Nephron progenitor cell (in vitro differentiated cells): Measurements from ENCODE around the gene RNF207.

Experiments
- DNase-seq: peaks from one replicate; pipeline ENCODE4 v3.0.0; 2021
- H3K27ac Mint-ChIP-seq: 2 replicates; pipeline ENCODE4 v1.8.0; 2021; ENCODE audit warnings: mild to moderate bottlenecking, moderate library complexity, mixed read lengths
- H3K27me3 Mint-ChIP-seq: 2 replicates; pipeline ENCODE4 v1.8.0; 2021; ENCODE audit warnings: mild to moderate bottlenecking, low read depth, mixed read lengths; ENCODE audit not compliant: poor library complexity
- H3K36me3 Mint-ChIP-seq: 2 replicates; pipeline ENCODE4 v1.8.0; 2021; ENCODE audit warnings: low read depth, mixed read lengths
- H3K4me1 Mint-ChIP-seq: 2 replicates; pipeline ENCODE4 v1.8.0; 2021; ENCODE audit warnings: mixed read lengths
- H3K4me3 Mint-ChIP-seq: 2 replicates; pipeline ENCODE4 v1.8.0; 2021; ENCODE audit warnings: mild to moderate bottlenecking, moderate library complexity, mixed read lengths
- H3K9me3 Mint-ChIP-seq: 2 replicates; pipeline ENCODE4 v1.8.0; 2021; ENCODE audit warnings: mild to moderate bottlenecking, moderate library complexity, mixed read lengths
- CTCF ChIP-seq: fragments of 200-600 bp; sonication (generic); IDR thresholded peaks from 2 replicates; pipeline ENCODE4 v1.5.0; 2021; ENCODE audit warnings: antibody characterized with exemption

The RNF207 gene

DNA sequence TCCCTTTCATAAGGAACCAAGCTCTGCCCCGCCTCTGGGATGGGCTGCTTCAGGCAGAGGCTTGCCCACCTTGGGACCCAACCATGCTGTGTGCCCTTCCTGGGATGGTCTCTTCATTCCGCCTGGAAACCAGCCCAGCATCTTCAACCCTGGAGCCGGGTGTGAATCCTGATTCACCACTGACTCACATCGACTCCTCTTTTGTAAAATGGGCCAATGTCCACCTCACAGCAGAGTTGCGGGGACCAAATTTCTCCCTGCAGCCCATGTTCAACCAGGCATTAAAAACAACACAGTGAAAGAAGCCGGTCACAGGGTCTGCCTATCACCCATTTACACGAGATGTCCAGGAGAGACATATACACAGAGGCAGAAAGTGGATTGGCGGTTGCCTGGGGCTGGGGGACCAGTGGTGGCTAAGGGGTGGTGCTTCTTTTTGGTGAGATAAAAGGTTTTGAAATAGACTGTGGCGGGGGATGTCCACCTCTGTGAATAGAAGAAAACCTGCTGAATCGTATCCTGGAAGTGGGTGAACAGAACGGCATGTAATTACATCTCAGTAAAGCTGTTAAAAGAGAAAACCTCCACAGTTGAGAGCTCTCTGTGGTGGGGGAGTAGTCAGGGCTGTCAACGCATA lies 61.9 kb downstream of the RNF207 start:
- H3K9me3 Mint-ChIP-seq: no peaks in the 10 kb centered on the region
- no peaks in the 10 kb centered on the region for H3K36me3 Mint-ChIP-seq
- no peak for TF ChIP-seq CTCF
- peak overlapping the region; percentile 70 for H3K27ac Mint-ChIP-seq
- peaks cover 4% of the 10 kb centered on the region for H3K27me3 Mint-ChIP-seq
- DNase-seq: peak; percentile 46
- H3K4me1 Mint-ChIP-seq: peaks cover 94% of the 10 kb centered on the region
- H3K4me3 Mint-ChIP-seq: peak overlapping the region; percentile 5

- TF ChIP-seq CTCF: no peak
- Mint-ChIP-seq H3K9me3 (no peaks in the 10 kb centered on the region), H3K36me3 (no peaks in the 10 kb centered on the region), H3K27me3 (peaks cover 5% of the 10 kb centered on the region), H3K4me3 (no peak overlapping the region), H3K4me1 (peaks cover 95% of the 10 kb centered on the region), H3K27ac (peak overlapping the region; percentile 70)
- DNase-seq: peak; percentile 45
These were observed 62.5 kb downstream of the RNF207 start for GRCh38 chr1:6268415-6268814.

DNA sequence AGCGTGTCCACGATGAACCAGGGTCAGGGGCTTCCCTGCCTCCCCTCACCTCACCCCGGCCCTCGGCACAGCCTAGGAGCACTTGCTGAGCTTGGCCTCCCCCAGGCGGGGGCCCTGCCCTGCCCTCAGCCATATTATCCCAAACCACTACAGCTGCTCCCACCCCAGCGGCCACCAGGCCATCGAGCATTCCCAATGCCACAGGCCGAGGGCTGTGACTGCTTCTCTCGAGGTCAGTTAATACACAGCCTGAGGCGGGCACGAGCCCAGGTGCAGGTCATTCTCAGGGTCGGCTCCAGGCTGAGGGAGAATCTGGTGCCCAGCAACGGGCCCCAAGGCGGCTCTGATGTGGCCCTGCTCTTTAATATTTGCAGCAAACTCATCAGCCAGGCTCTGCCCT lies 63.4 kb downstream of the RNF207 start:
- Mint-ChIP-seq H3K27ac (no peak overlapping the region), H3K9me3 (no peaks in the 10 kb centered on the region), H3K27me3 (peaks cover 5% of the 10 kb centered on the region), H3K4me1 (peaks cover 90% of the 10 kb centered on the region), H3K36me3 (no peaks in the 10 kb centered on the region), H3K4me3 (no peak overlapping the region)
- no peak for TF ChIP-seq CTCF
- DNase-seq: no peak

DNA sequence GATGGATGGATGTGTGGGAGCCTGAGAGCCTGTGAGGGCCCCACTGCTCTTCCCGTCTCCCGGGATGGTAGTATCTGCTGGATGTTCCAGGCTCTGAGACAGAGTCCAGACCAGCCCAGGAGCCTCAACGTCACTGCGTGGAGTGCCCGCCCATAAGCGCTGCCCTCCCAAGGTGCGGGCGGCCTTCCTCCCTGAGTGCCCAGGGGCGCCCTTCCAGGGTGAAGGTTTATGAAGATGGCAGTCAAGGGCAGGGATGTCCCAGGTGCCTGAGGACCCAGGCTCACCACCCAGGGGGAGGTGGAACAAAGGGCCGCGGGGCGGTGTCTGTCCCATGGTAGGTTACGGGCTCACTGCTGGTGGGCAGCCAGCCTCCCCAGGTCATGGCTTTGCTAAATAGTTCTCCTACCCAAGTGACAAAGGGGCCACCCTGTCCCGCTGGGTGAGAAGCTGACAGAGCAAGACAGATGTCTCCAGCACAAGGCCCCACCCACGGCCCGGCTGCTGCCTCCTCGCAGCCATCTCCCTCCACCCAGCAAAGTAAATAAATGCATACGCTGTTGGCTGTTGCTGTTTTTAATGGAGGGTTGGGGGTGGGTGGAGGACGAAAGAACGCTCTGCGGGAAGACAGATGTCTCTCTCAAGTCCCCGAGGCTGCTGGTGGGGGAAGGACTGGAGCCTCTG lies 63.9 kb downstream of the RNF207 start:
- TF ChIP-seq CTCF: no peak
- Mint-ChIP-seq H3K4me1 (peaks cover 89% of the 10 kb centered on the region), H3K27ac (no peak overlapping the region), H3K4me3 (peak overlapping the region; percentile 61), H3K36me3 (no peaks in the 10 kb centered on the region), H3K27me3 (peaks cover 5% of the 10 kb centered on the region), H3K9me3 (no peaks in the 10 kb centered on the region)
- peak; percentile 51 for DNase-seq

DNA sequence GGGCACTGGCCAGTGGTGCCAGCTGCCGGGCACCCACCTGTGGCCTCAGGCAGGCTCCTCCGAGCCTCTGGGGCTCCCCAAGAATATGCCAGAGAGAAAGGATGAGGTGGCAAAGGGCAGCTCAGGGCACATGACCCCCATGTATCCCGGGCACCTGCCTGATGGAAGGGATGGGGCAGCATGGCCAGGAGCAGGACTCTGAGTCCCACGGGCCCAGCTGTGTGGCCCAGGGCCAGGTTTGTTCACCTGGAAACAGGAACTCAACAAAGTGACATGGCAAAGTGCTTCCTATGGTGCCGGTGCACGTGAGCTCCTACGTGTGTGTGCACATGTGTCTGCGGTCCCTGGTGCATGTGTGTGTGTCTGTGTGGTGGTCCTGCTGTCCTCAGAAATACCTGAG lies 64.5 kb downstream of the RNF207 start:
- H3K27ac Mint-ChIP-seq: no peak overlapping the region
- peaks cover 91% of the 10 kb centered on the region for H3K4me1 Mint-ChIP-seq

More for the DNA sequence above, 64.5 kb downstream of the RNF207 start:
- Mint-ChIP-seq H3K27me3 (peaks cover 5% of the 10 kb centered on the region), H3K4me3 (peak overlapping the region; percentile 61), H3K36me3 (no peaks in the 10 kb centered on the region), H3K9me3 (no peaks in the 10 kb centered on the region)
- no peak for DNase-seq
- no peak for TF ChIP-seq CTCF
